Mesothelial cell of epicardium (in vitro differentiated cells): ENCODE results near the gene CD52. TPM values are rescaled to one million over a fixed set of nuclear protein-coding genes. Genes with fewer than 3 reads are reported as not detected.

Experiments used
- DNase-seq, 2 experiments: peaks; one replicate each; pipeline ENCODE4 v3.0.0; 2021; ENCODE audit warnings: low spot score in 2 of 2; ENCODE audit not compliant: unreplicated experiment in 2 of 2
- H3K27ac Mint-ChIP-seq: 2 replicates; pipeline ENCODE4 v1.8.0; 2021; ENCODE audit warnings: mixed read lengths
- H3K27me3 Mint-ChIP-seq: 2 replicates; pipeline ENCODE4 v1.8.0; 2021; ENCODE audit warnings: low read depth, mixed read lengths
- H3K36me3 Mint-ChIP-seq: 2 replicates; pipeline ENCODE4 v1.8.0; 2021; ENCODE audit warnings: mixed read lengths
- H3K4me1 Mint-ChIP-seq: 2 replicates; pipeline ENCODE4 v1.8.0; 2021; ENCODE audit warnings: mixed read lengths
- H3K4me3 Mint-ChIP-seq: 2 replicates; pipeline ENCODE4 v1.8.0; 2021; ENCODE audit warnings: mild to moderate bottlenecking, moderate library complexity, mixed read lengths
- H3K9me3 Mint-ChIP-seq: 2 replicates; pipeline ENCODE4 v1.8.0; 2021; ENCODE audit warnings: mixed read lengths
- total RNA-seq: library from RNA; stranded (reverse); gene quantifications from 3 replicates; pipeline ENCODE4 v1.2.1, GENCODE V29; 2021
- TF ChIP-seq, protein P1 (sequence below): fragments of 200-600 bp; sonication (generic); IDR thresholded peaks from one replicate; pipeline ENCODE4 v1.5.0; 2021; ENCODE audit warnings: antibody characterized with exemption; ENCODE audit not compliant: unreplicated experiment

The CD52 gene
- total RNA-seq, 1 donor from 2014 or later: 1.6 TPM

DNA sequence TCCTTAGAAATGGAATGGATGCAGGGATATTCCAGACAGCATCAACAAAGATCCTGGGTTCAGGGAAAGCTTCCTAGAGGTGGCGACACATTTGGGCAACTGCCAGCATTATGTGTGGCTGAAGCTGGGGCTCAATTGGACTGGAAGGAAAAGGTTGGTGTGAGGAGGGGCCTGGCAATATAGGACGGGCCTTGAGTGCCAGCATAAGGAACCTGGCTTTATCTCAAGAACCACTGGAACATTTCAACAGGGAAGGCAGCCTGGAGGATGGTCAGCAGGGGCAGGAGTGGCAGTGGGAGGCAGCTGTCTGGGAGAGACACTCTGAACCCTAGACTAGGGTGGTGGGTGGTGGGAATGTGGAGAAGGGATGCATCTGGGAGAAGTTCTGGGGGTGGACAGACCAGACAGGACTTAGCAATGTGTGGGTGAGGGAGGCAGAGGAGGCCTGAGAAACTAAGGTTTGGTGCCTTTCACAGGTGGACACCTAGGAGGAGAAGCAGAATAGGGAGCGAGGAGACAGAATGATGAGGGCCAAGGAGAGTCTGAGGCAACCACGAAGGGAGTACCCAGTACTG, 34.4 kb upstream of the CD52 start:
- TF ChIP-seq, protein P1, sequence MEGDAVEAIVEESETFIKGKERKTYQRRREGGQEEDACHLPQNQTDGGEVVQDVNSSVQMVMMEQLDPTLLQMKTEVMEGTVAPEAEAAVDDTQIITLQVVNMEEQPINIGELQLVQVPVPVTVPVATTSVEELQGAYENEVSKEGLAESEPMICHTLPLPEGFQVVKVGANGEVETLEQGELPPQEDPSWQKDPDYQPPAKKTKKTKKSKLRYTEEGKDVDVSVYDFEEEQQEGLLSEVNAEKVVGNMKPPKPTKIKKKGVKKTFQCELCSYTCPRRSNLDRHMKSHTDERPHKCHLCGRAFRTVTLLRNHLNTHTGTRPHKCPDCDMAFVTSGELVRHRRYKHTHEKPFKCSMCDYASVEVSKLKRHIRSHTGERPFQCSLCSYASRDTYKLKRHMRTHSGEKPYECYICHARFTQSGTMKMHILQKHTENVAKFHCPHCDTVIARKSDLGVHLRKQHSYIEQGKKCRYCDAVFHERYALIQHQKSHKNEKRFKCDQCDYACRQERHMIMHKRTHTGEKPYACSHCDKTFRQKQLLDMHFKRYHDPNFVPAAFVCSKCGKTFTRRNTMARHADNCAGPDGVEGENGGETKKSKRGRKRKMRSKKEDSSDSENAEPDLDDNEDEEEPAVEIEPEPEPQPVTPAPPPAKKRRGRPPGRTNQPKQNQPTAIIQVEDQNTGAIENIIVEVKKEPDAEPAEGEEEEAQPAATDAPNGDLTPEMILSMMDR: no peak
- H3K4me3 Mint-ChIP-seq: no peak overlapping the region
- no peaks in the 10 kb centered on the region for H3K27me3 Mint-ChIP-seq
- peaks cover 28% of the 10 kb centered on the region for H3K4me1 Mint-ChIP-seq
- no peaks in the 10 kb centered on the region for H3K9me3 Mint-ChIP-seq
- peaks cover 1% of the 10 kb centered on the region for H3K36me3 Mint-ChIP-seq
- DNase-seq: no peak
- peak overlapping the region; percentile 54 for H3K27ac Mint-ChIP-seq

DNA sequence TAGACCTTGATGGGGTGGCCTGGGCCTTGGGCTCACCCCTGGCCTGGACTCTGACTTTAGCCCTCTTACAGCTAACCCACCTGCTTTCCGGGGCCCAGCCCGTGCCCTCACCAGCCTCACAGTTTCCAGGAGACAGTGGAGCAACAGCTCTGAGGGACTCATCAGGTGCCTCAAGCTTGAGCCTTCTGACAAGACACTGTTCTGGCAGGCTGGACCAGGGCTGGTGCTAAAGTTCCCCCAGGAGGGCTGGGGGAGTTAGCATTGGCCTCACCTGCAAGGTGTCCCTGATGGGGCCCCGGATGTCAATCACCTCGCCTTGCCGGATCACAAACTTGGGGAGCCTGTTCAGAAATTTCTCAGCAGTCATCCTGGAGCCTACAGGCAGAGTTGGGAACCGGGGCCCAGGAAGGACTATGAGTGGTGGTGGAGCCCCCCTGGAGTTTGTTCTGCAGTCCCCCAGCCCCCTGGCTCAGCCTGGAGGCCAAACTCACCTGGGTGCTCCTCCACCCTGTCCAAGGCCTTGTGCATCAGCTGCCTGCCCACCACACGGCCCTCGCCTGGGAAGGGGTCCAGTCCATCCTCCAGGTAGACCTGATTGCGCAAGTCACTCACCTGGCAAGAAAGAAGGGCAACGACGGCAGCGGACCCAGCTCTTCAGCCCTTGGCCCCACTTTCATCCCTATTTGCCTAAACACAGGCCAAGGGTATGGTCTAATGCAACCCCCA, 33.7 kb upstream of the CD52 start:
- no peak for DNase-seq
- Mint-ChIP-seq H3K4me3 (no peak overlapping the region), H3K27me3 (no peaks in the 10 kb centered on the region)

DNA sequence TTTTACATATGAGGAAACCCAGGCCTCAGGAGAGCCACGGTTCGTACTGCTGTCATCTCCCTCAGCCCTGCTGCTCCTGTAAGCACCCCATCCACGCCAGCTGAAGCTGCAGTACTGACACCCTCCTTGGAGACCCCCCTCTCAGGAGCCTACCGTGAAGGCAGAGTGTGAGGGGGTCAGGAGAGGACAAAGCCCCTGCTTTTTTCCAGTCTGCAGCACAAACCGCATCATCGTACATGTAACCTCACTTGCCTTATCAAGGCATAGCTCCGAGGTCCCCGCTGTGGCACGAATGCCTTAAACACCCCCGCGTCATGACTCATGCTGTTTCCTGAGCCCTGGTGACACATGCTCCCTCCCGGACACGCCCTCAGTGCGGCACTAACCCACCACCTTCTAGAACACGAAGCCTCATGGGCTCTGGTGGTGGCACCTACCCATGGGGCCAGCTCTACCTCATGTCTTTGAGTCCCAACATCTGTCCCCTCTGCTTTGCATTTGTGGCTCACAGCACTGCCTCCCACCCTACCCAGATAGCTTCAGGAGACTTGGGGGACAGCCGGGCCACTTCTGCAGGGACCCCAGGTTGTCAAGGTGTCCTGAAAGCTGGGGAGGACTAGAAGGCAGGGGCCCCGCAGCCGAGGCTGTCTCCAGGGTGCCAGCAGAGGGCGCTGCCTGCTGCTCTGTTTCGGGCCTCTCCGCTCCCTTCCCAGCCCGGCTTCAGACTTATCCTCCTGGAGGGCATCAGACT, 33.0 kb upstream of the CD52 start:
- no peak overlapping the region for H3K4me3 Mint-ChIP-seq
- TF ChIP-seq, protein P1: peak; percentile 61
- no peak overlapping the region for H3K27ac Mint-ChIP-seq
- H3K27me3 Mint-ChIP-seq: no peaks in the 10 kb centered on the region
- H3K9me3 Mint-ChIP-seq: no peaks in the 10 kb centered on the region
- no peaks in the 10 kb centered on the region for H3K36me3 Mint-ChIP-seq
- H3K4me1 Mint-ChIP-seq: peaks cover 17% of the 10 kb centered on the region
- DNase-seq: peak in 1 of 2 experiments; percentile 74

More for the DNA sequence above, 33.7 kb upstream of the CD52 start:
- TF ChIP-seq, protein P1: no peak
- Mint-ChIP-seq H3K36me3 (no peaks in the 10 kb centered on the region), H3K4me1 (peaks cover 24% of the 10 kb centered on the region), H3K27ac (no peak overlapping the region), H3K9me3 (no peaks in the 10 kb centered on the region)

DNA sequence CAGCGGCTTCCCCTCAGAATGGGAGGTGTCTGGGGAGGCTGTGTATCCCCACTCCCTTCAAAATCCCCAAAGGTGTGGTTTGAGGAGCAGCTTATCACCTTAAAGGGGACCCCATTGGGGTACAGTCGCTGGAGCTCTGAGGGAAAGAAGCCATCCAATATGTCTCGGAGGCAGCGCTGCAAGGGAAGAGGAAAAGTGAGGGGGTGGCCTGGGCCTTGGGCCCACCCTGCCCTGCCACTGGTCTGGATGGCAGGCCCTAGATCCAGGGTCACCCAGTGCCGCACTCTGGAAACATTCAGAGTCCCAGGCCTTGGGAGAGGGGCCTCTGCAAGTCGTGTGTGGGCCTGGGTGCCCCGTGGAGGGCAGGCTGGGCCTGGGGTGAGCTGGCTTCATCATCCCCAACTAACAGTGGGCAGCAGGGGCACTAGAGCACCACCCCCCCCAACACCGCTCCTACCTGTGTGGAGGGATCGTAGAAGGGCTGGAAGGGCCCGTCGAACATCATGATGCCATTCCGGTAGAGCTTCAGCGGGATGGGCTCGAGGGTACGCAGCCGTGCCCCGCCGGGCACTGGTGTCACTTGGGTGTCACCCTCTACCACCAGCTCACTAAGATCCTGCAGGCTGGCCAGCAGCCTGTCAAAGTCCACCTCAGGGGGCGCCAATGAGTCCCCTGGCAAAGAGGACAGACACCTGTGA, 32.2 kb upstream of the CD52 start:
- Mint-ChIP-seq H3K27me3 (no peaks in the 10 kb centered on the region), H3K36me3 (no peaks in the 10 kb centered on the region), H3K27ac (no peak overlapping the region), H3K4me3 (no peak overlapping the region), H3K9me3 (no peaks in the 10 kb centered on the region), H3K4me1 (peaks cover 15% of the 10 kb centered on the region)
- no peak for DNase-seq
- TF ChIP-seq, protein P1: no peak

DNA sequence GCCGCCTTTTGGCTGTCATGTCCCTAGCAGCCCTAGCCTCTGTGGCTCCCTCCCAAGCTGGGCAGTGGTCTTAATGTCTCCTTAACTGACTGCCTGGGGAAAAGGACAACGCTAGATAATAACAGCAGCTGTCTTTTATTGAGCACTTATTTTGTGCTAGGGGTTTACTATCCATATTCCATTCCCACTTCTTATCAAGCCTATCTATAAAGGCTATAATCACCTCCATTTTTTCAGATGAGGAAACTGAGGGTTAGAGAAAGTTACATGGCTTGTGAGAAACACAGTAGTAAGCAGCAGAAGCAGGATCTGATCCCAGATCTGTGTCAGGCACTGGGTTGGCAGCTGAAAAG, 31.7 kb upstream of the CD52 start:
- DNase-seq: no peak
- Mint-ChIP-seq H3K27me3 (no peaks in the 10 kb centered on the region), H3K4me1 (peaks cover 12% of the 10 kb centered on the region), H3K9me3 (no peaks in the 10 kb centered on the region), H3K4me3 (no peak overlapping the region), H3K36me3 (no peaks in the 10 kb centered on the region), H3K27ac (no peak overlapping the region)
- TF ChIP-seq, protein P1: no peak
